ENCODE data around the gene DNAAF8. TPM values are rescaled to one million over a fixed set of nuclear protein-coding genes. Genes with fewer than 3 reads are reported as not detected.
A peak's percentile ranks its signal among the peaks of the same experiment; 100 is the strongest.

The DNAAF8 gene
- total RNA-seq, 2 donors from 2014 or later, result 0.61 to 0.69 TPM

GRCh38 chr16:4690946-4691665 is 43.2 kb upstream of the DNAAF8 start:
- intact Hi-C loops (cut with DNase I), result no loop called here
- Histone ChIP-seq H3K36me3 (peaks cover under 1% of the 10 kb centered on the region), H3K4me3 (no peak overlapping the region)

GRCh38 chr16:4691666-4692412 is 42.5 kb upstream of the DNAAF8 start:
- H3K27me3 ChIP-seq, result no peaks in the 10 kb centered on the region
- no peak overlapping the region for H3K9ac ChIP-seq (ENCODE audit: low read depth in 2 of 2, low read length in 2 of 2)
- peaks cover 5% of the 10 kb centered on the region for H3K4me1 ChIP-seq
- no peaks in the 10 kb centered on the region for H3K9me3 ChIP-seq
- no peak overlapping the region for H3K4me3 ChIP-seq
- peaks cover 6% of the 10 kb centered on the region for H3K36me3 ChIP-seq
- no peak for DNase-seq
- intact Hi-C loops (cut with DNase I), result no loop called here
- no peak for TF ChIP-seq CTCF (IDR thresholded peaks at IDR 0.05)
- no peak overlapping the region for H3K27ac ChIP-seq

More at GRCh38 chr16:4690946-4691665, 43.2 kb upstream of the DNAAF8 start:
- Histone ChIP-seq H3K27me3 (no peaks in the 10 kb centered on the region), H3K9me3 (no peaks in the 10 kb centered on the region), H3K4me1 (peaks cover 5% of the 10 kb centered on the region), H3K27ac (no peak overlapping the region), H3K9ac (ENCODE audit: low read depth in 2 of 2, low read length in 2 of 2) (no peak overlapping the region)
- no peak for DNase-seq
- no peak for TF ChIP-seq CTCF (IDR thresholded peaks at IDR 0.05)

GRCh38 chr16:4692460-4693295 is 41.7 kb upstream of the DNAAF8 start:
- no peak for TF ChIP-seq CTCF (IDR thresholded peaks at IDR 0.05)
- peak overlapping the region; percentile 72 for H3K4me3 ChIP-seq
- intact Hi-C loops (cut with DNase I), result no loop called here
- H3K4me1 ChIP-seq, result peaks cover 5% of the 10 kb centered on the region
- no peaks in the 10 kb centered on the region for H3K9me3 ChIP-seq
- DNase-seq, result no peak
- no peaks in the 10 kb centered on the region for H3K27me3 ChIP-seq
- H3K36me3 ChIP-seq, result peaks cover 6% of the 10 kb centered on the region
- peak overlapping the region; percentile 64 to 80 for H3K9ac ChIP-seq (ENCODE audit: low read depth in 2 of 2, low read length in 2 of 2)
- H3K27ac ChIP-seq, result peak overlapping the region; percentile 75

- TF ChIP-seq CTCF (IDR thresholded peaks at IDR 0.05), result peak; percentile 18
- peaks cover 6% of the 10 kb centered on the region for H3K36me3 ChIP-seq
- intact Hi-C loops (cut with DNase I), result no loop called here
Observed at GRCh38 chr16:4693296-4693955, 40.9 kb upstream of the DNAAF8 start, which contains the start of gene NUDT16L1. NUDT16L1 (plus strand) TSS chr16:4693562; CDS start chr16:4693727, 165 bp downstream.

More at GRCh38 chr16:4693296-4693955, 40.9 kb upstream of the DNAAF8 start, which contains the start of gene NUDT16L1:
- Histone ChIP-seq H3K4me1 (peaks cover 5% of the 10 kb centered on the region), H3K27ac (peak within 1 kb of the TSS; percentile 81), H3K9me3 (no peaks in the 10 kb centered on the region), H3K9ac (ENCODE audit: low read depth in 2 of 2, low read length in 2 of 2) (peak within 1 kb of the TSS; percentile 84 to 98), H3K4me3 (peak within 1 kb of the TSS; percentile 72), H3K27me3 (no peaks in the 10 kb centered on the region)
- peak; percentile 96 for DNase-seq

Measured in colonic mucosa (tissue), 4 donors.